ENCODE data around the gene INTS11. TPM values are rescaled to one million over a fixed set of nuclear protein-coding genes. Genes with fewer than 3 reads are reported as not detected.

The INTS11 gene
- total and polyA plus RNA-seq, 9 of the 15 experiments (the other 6 are each of a cell fraction or from before 2014, with no cell fraction given), result 3.6 to 183 (median 110) TPM

DNA sequence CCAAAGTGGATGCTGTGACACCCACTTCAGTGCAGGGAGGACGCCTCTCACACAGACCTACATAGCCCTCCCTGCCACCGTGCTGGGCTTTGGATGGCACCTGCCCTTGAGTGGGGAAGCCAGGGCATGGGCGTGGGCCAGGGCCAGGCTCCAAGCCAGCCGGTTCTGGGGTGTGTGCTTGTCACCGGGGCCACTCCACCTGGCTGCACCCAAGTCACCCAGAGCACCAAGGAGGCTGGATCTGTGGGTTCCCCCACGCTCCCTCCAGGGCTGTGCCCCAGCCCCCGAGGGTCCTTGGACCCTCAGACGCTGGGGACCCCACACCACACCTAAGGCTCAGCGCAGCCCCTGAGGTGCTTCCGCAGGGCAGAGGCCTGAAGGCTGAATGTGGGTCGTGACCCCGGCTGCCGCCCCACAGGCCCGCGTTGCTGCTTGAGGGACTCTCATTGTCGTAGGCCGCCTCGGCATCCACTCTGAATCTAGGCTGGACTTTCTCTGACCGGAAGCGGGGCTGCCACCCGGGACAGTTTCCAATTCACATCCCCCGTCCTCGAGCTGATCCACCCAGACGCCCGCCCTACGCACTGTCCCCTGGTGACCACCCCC, 32.4 kb upstream of the INTS11 start (continued):
- peak; percentile 66 for TF ChIP-seq POLR2G (IDR thresholded peaks at IDR 0.05; ENCODE audit: low read depth, low read length)
- TF ChIP-seq ATF3 (IDR thresholded peaks at IDR 0.05), result no peak
- no peak for TF ChIP-seq ATF3 (CRISPR knock-in tag; conservative IDR thresholded peaks at IDR 0.05)
- no peak for TF ChIP-seq FOXK1 (CRISPR knock-in tag; IDR thresholded peaks at IDR 0.05; ENCODE audit: borderline replicate concordance)

- POLR2A ChIA-PET, result no interaction called here
- intact Hi-C loops (cut with micrococcal nuclease) (no loop called here), in situ Hi-C loops (cut with MboI) (no loop called here)
- Histone ChIP-seq H3K27me3 (ENCODE audit: control insufficient read depth in 2 of 2, insufficient read depth in 2 of 2, low read length in 2 of 2) (no peaks in the 10 kb centered on the region; a peak in 1 of 5 replicates), H3K79me2 (ENCODE audit: control insufficient read depth, insufficient read depth, low read length) (peaks cover 10% of the 10 kb centered on the region; the same call in 2 of the 3 replicates), H3K4me1 (replicated peaks in 1 of 2; ENCODE audit: control insufficient read depth in 2 of 2, insufficient read depth in 2 of 2, low read length in 2 of 2) (peaks cover 24 to 94% of the 10 kb centered on the region in 2 experiments), H2AFZ (ENCODE audit: low read depth, low read length) (no peak overlapping the region), H3K27ac (ENCODE audit: extremely low read depth, low read depth, low read length) (no peak overlapping the region), H3K4me2 (ENCODE audit: insufficient read depth, low read length) (no peak overlapping the region), H3K36me3 (ENCODE audit: control insufficient read depth, insufficient read depth, low read length) (no peaks in the 10 kb centered on the region), H3K9me3 (replicated peaks; ENCODE audit: control insufficient read depth, insufficient read depth, low read depth, low read length) (0 out of 2 replicates have a peak, but pooled peaks cover 2% of the 10 kb centered on the region), H3K4me3 (no peak overlapping the region), H4K20me1 (replicated peaks; ENCODE audit: control insufficient read depth, insufficient read depth, low read length) (peaks cover 3% of the 10 kb centered on the region; the same call in 1 of the 2 replicates), H3K9ac (ENCODE audit: insufficient read depth in 1 of 2, low read depth in 2 of 2, low read length in 2 of 2) (peak overlapping the region in 1 of 2 experiments; percentile 89; a peak in 1 of 4 replicates), H3K9me1 (ENCODE audit: control insufficient read depth, insufficient read depth, low read length) (no peaks in the 10 kb centered on the region)
- CTCF ChIA-PET (ENCODE audit: low intra/inter-chr PET ratio), result no interaction called here
- TF ChIP-seq ZC3H4 (CRISPR knock-in tag; IDR thresholded peaks at IDR 0.05; ENCODE audit: borderline replicate concordance) (no peak), SP1 (CRISPR knock-in tag; IDR thresholded peaks at IDR 0.05) (no peak), MYC (IDR thresholded peaks at IDR 0.05; ENCODE audit: low read depth, low read length) (no peak), MYC (CRISPR knock-in tag; IDR thresholded peaks at IDR 0.05; ENCODE audit: borderline replicate concordance, low read depth) (no peak), ZNF408 (CRISPR knock-in tag; IDR thresholded peaks at IDR 0.05; ENCODE audit: low read depth) (no peak), E2F6 (IDR thresholded peaks at IDR 0.05; ENCODE audit: borderline replicate concordance in 1 of 2, extremely low read depth in 1 of 2, insufficient read depth in 1 of 2, insufficient read length in 1 of 2, low read depth in 1 of 2, low read length in 1 of 2, poor library complexity in 1 of 2, severe bottlenecking in 1 of 2) (no peak), SUPT5H (IDR thresholded peaks at IDR 0.05) (no peak), ZBTB7A (IDR thresholded peaks at IDR 0.05; ENCODE audit: borderline replicate concordance, control insufficient read depth, low read depth, low read length) (0 out of 2 replicates have a peak, but pooled peaks have one; percentile 35), TGIF2 (CRISPR knock-in tag; IDR thresholded peaks at IDR 0.05) (no peak)
- FAIRE-seq, result no peak
- 75% methylated on average over 2 of the region's 8 CpGs for WGBS (ENCODE audit: insufficient coverage, low coverage, missing lambda C conversion rate)
- no peak for ATAC-seq
- no TSS peak for BruUV-seq (replicated peaks)
- no peak for DNase-seq (ENCODE audit: extremely low read depth in 1 of 4, low spot score in 3 of 4)
Measured at GRCh38 chr1:1356166-1356795, 31.8 kb upstream of the INTS11 start.

Measured in K562 (cell line).